Astrocyte (in vitro differentiated cells and primary cell): ENCODE measurements around the gene FHAD1.

Source experiments
- EZH2 ChIP-seq: IDR thresholded peaks from 2 replicates; pipeline ENCODE4 v1.6.1; 2012; ENCODE audit warnings: mild to moderate bottlenecking, low read length, inconsistent platforms; ENCODE audit not compliant: insufficient read depth
- TF ChIP-seq, protein P1 (sequence below): IDR thresholded peaks from 2 replicates; pipeline ENCODE4 v1.5.1; 2011; ENCODE audit warnings: low read depth, mild to moderate bottlenecking, inconsistent platforms, low read length, moderate library complexity; ENCODE audit not compliant: insufficient read depth

DNA sequence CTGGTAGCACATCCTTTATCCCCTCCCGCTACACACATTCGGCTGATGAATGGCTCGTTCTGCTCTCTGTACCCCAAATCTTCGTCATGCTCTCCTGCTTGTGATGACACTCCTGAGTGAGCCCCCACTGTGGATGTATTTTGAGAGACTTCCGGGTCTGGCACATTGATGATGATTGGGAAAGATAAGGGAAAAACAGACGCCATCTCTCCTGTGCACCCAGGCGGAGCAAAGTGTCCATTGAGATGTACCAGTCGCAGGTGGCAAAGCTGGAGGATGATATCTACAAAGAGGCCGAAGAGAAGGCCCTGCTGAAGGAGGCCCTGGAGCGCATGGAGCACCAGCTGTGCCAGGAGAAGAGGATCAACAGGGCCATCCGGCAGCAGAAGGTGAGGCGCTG, 134.8 kb downstream of the FHAD1 start:
- TF ChIP-seq, protein P1, sequence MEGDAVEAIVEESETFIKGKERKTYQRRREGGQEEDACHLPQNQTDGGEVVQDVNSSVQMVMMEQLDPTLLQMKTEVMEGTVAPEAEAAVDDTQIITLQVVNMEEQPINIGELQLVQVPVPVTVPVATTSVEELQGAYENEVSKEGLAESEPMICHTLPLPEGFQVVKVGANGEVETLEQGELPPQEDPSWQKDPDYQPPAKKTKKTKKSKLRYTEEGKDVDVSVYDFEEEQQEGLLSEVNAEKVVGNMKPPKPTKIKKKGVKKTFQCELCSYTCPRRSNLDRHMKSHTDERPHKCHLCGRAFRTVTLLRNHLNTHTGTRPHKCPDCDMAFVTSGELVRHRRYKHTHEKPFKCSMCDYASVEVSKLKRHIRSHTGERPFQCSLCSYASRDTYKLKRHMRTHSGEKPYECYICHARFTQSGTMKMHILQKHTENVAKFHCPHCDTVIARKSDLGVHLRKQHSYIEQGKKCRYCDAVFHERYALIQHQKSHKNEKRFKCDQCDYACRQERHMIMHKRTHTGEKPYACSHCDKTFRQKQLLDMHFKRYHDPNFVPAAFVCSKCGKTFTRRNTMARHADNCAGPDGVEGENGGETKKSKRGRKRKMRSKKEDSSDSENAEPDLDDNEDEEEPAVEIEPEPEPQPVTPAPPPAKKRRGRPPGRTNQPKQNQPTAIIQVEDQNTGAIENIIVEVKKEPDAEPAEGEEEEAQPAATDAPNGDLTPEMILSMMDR, result no peak
- TF ChIP-seq EZH2, result no peak
